Hepatocyte (in vitro differentiated cells): ENCODE results near the gene SIGLEC7. TPM values are rescaled to one million over a fixed set of nuclear protein-coding genes. Genes with fewer than 3 reads are reported as not detected.

Experiments
- DNase-seq: peaks from one replicate; pipeline ENCODE4 v3.0.0-alpha.2; 2016; ENCODE audit warnings: low spot score
- H2AFZ ChIP-seq: fragments of 200-600 bp; sonication (generic); 2 replicates; pipeline ENCODE4 v1.6.0; 2016; ENCODE audit warnings: antibody characterized with exemption, mild to moderate bottlenecking
- H3K27ac ChIP-seq: fragments of 200-600 bp; sonication (generic); 2 replicates; pipeline ENCODE4 v1.5.1; 2016; ENCODE audit warnings: mild to moderate bottlenecking
- H3K27me3 ChIP-seq: fragments of 200-600 bp; sonication (generic); 2 replicates; pipeline ENCODE4 v1.6.1; 2016
- H3K36me3 ChIP-seq: fragments of 200-600 bp; sonication (generic); replicated peaks from 2 replicates; pipeline ENCODE4 v1.5.1; 2016; ENCODE audit warnings: low read depth; ENCODE audit not compliant: insufficient read depth
- H3K4me1 ChIP-seq: fragments of 200-600 bp; sonication (generic); 2 replicates; pipeline ENCODE4 v1.5.1; 2016; ENCODE audit warnings: mild to moderate bottlenecking, moderate library complexity; ENCODE audit not compliant: insufficient read depth
- H3K4me2 ChIP-seq: fragments of 200-600 bp; sonication (generic); 2 replicates; pipeline ENCODE4 v1.6.0; 2016
- H3K4me3 ChIP-seq: fragments of 200-600 bp; sonication (generic); 2 replicates; pipeline ENCODE4 v1.5.1; 2016; ENCODE audit warnings: mild to moderate bottlenecking
- H3K79me2 ChIP-seq: fragments of 200-600 bp; sonication (generic); 2 replicates; pipeline ENCODE4 v1.6.0; 2017; ENCODE audit warnings: mild to moderate bottlenecking
- H3K9me2 ChIP-seq: fragments of 200-600 bp; sonication (generic); replicated peaks from 2 replicates; pipeline ENCODE4 v1.6.0; 2017; ENCODE audit warnings: mild to moderate bottlenecking; ENCODE audit not compliant: insufficient read depth
- H3K9me3 ChIP-seq: fragments of 200-600 bp; sonication (generic); 2 replicates; pipeline ENCODE4 v1.5.1; 2016; ENCODE audit warnings: low read depth, mild to moderate bottlenecking
- H4K20me1 ChIP-seq: fragments of 200-600 bp; sonication (generic); 2 replicates; pipeline ENCODE4 v1.6.0; 2016; ENCODE audit warnings: mild to moderate bottlenecking; ENCODE audit not compliant: insufficient read depth, poor library complexity, severe bottlenecking
- EZH2 ChIP-seq: fragments of 200-600 bp; sonication (generic); IDR thresholded peaks from 2 replicates; pipeline ENCODE4 v1.6.1; 2016; ENCODE audit warnings: antibody characterized with exemption, mild to moderate bottlenecking, borderline replicate concordance
- EZH2phosphoT487 ChIP-seq: fragments of 200-600 bp; sonication (generic); IDR thresholded peaks from one replicate; pipeline ENCODE4 v1.6.1; 2018; ENCODE audit warnings: antibody characterized with exemption, mild to moderate bottlenecking, low read depth, moderate library complexity; ENCODE audit not compliant: unreplicated experiment, severe bottlenecking
- WGBS: methylation state at CpG from one replicate; pipeline ENCODE4 v1.1.6; 2016; ENCODE audit warnings: low lambda C conversion rate; ENCODE audit errors: missing lambda C conversion rate; 5-methylcytosine and 5-hydroxymethylcytosine counted together
- polyA plus RNA-seq: library from polyadenylated mRNA; unstranded; fragments of >200 nt; fragmentation: Nextera tagmentation; extraction: Ambion mirVana; gene quantifications from 2 replicates; pipeline ENCODE4 v1.2.1, GENCODE V29; 2016
- total RNA-seq: library from RNA; depleted of rRNA; stranded (reverse); fragments of >200 nt; gene quantifications from 2 replicates; pipeline ENCODE4 v1.2.3, GENCODE V29; 2014
- TF ChIP-seq, protein P1 (sequence below): fragments of 200-600 bp; sonication (generic); IDR thresholded peaks from 2 replicates; pipeline ENCODE4 v1.5.1; 2016; ENCODE audit warnings: antibody characterized with exemption, mild to moderate bottlenecking; ENCODE audit not compliant: poor library complexity

Gene SIGLEC7
- total and polyA plus RNA-seq, 2 experiments from 2014 or later = 0.24 to 0.53 TPM

DNA sequence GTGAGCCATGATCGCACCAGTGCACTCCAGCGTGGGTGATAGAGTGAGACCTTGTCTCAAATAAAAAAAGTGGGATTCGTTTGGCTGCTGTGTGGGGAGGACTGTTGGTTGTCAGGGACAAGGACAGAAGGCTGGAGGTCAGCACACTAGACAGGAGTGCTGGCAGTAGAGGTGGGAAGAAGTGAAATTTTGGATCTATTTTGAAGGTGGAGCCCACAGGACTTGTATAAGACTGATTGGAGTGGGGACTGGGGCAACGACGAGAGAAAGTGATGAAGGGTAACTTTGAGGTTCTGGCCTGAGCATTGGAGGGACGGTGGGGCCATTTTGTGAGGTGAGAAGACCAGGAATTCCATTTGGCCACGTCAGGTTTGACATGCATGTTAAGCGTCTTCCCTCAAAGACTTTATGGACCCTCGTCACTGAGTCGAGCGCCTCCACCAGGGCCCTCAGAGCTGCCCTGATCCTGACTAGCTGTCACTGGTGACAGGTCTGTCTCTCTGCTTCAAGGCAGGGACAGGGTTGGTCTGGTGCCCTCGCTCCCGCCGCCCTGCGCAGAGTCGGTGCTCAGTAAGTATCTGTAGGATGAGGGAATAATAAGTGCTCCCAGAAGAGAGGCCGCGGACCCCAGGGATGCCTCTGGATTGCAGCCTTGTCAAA lies 34.6 kb upstream of the SIGLEC7 start:
- peak; percentile 54 for DNase-seq
- peak overlapping the region; percentile 40 for H3K27ac ChIP-seq
- TF ChIP-seq EZH2phosphoT487 (no peak), EZH2 (no peak)
- TF ChIP-seq, protein P1, sequence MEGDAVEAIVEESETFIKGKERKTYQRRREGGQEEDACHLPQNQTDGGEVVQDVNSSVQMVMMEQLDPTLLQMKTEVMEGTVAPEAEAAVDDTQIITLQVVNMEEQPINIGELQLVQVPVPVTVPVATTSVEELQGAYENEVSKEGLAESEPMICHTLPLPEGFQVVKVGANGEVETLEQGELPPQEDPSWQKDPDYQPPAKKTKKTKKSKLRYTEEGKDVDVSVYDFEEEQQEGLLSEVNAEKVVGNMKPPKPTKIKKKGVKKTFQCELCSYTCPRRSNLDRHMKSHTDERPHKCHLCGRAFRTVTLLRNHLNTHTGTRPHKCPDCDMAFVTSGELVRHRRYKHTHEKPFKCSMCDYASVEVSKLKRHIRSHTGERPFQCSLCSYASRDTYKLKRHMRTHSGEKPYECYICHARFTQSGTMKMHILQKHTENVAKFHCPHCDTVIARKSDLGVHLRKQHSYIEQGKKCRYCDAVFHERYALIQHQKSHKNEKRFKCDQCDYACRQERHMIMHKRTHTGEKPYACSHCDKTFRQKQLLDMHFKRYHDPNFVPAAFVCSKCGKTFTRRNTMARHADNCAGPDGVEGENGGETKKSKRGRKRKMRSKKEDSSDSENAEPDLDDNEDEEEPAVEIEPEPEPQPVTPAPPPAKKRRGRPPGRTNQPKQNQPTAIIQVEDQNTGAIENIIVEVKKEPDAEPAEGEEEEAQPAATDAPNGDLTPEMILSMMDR = no peak
- WGBS = 22% methylated on average over 18 of the region's 18 CpGs
- H3K27me3 ChIP-seq = peaks cover under 1% of the 10 kb centered on the region
- peaks cover 7% of the 10 kb centered on the region for H3K4me1 ChIP-seq
- peak overlapping the region; percentile 32 for H2AFZ ChIP-seq
- H4K20me1 ChIP-seq = no peaks in the 10 kb centered on the region
- no peaks in the 10 kb centered on the region for H3K9me2 ChIP-seq
- H3K4me3 ChIP-seq = peak overlapping the region; percentile 68
- no peaks in the 10 kb centered on the region for H3K9me3 ChIP-seq
- peak overlapping the region; percentile 84 for H3K4me2 ChIP-seq
- H3K79me2 ChIP-seq = peaks cover 20% of the 10 kb centered on the region
- H3K36me3 ChIP-seq = peaks cover 4% of the 10 kb centered on the region

DNA sequence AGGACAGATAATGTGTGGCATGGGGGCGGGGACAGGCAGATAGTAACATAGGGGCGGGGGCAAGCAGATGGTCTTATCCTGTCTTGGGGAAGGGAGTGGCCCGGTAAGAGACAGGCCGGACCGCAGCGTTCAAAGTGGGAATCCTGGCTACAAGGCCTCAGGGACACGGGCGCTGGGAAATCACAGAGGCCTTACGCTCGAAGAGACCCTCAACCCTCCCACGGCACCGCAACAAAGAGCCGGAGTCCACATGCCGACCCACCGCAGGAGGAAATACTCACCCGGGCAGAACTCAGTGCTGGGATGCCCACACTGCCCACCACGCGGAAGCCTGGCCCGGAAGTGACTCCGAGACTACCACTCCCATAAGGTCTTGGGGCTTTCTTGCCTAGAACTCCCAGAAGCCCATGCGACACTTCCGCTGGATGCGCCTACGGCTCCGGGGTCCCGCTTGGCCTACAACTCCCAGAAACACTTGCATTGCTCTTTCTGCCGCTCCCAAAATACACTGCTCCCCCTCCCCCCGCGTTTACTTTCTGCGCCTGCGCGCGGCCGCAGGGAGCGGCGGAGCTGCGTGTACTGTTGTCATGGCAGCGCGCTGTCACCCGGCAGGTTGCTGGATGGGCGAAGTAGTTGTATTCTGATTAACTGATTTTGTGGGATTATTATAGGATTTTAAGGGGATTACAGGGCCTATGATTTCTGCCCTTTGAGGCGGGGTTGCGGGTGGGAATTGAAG lies 33.9 kb upstream of the SIGLEC7 start, which contains the start of gene CTU1:
Gene CTU1 (minus strand): TSS at position 344 of the 739 bp plus-strand sequence. CDS start 3,840 bp downstream, outside the sequence.
- Histone ChIP-seq H3K36me3 (no peaks in the 10 kb centered on the region), H3K27ac (peak within 1 kb of the TSS; percentile 40), H3K4me1 (peaks cover 7% of the 10 kb centered on the region), H2AFZ (peak within 1 kb of the TSS; percentile 39), H3K4me3 (peak within 1 kb of the TSS; percentile 68), H4K20me1 (no peaks in the 10 kb centered on the region), H3K79me2 (peaks cover 17% of the 10 kb centered on the region), H3K9me3 (no peaks in the 10 kb centered on the region), H3K27me3 (peaks cover 8% of the 10 kb centered on the region), H3K4me2 (peak within 1 kb of the TSS; percentile 84), H3K9me2 (no peaks in the 10 kb centered on the region)
- 1% methylated on average over 37 of the region's 43 CpGs for WGBS
- DNase-seq = peak; percentile 98
- TF ChIP-seq EZH2phosphoT487 (no peak), EZH2 (no peak)
- TF ChIP-seq, protein P1 = no peak

DNA sequence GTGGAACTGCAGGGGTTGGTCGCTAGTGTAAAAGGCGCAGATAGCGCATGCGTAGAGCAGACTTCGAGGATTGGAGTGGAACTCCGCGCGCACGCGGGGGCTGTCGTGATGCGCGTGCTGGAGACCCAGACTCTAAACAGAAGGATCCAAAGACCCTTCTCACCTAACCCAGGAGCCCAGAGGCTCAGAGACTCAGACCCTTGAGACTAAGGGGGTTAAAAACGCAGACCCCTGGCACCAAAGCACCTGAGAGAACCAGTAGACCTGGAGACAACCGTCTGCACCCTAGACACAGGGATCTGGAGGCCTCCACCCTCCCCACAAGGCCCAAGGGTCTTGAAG lies 33.3 kb upstream of the SIGLEC7 start:
- Histone ChIP-seq H2AFZ (peak overlapping the region; percentile 39), H3K4me1 (peaks cover 7% of the 10 kb centered on the region), H3K9me3 (no peaks in the 10 kb centered on the region), H3K79me2 (peaks cover 17% of the 10 kb centered on the region), H3K27me3 (peaks cover 9% of the 10 kb centered on the region), H3K4me2 (peak overlapping the region; percentile 83), H3K9me2 (no peaks in the 10 kb centered on the region), H4K20me1 (no peaks in the 10 kb centered on the region), H3K4me3 (peak overlapping the region; percentile 37), H3K27ac (no peak overlapping the region), H3K36me3 (no peaks in the 10 kb centered on the region)
- TF ChIP-seq EZH2 (no peak), EZH2phosphoT487 (no peak)
- TF ChIP-seq, protein P1 = no peak
- 13% methylated on average over 15 of the region's 15 CpGs for WGBS
- no peak for DNase-seq
